Left lung (tissue), 10 donors: ENCODE results near the gene CA10. TPM values are rescaled to one million over a fixed set of nuclear protein-coding genes. Genes with fewer than 3 reads are reported as not detected.

Experiments
- ATAC-seq: fragments of 200-7000 bp; cut with Tn5 transposase; one replicate; pipeline ENCODE4 v1.9.1; 2020; ENCODE audit warnings: moderate library complexity
- DNase-seq, 4 donors: peaks; one replicate each; pipeline ENCODE4 v3.0.0-alpha.2; 2013 to 2020
- H3K27ac ChIP-seq, 2 donors: fragments of 200-600 bp; sonication (generic) in 1 of 2; one replicate each; pipeline versions ENCODE4 v1.5.0 to v1.8.0; 2020 to 2021
- H3K27me3 ChIP-seq, 2 donors: fragments of 200-600 bp; sonication (generic) in 1 of 2; one replicate each; pipeline versions ENCODE4 v1.5.0 to v1.8.0; 2020 to 2021
- H3K36me3 ChIP-seq, 2 donors: fragments of 200-600 bp; sonication (generic) in 1 of 2; one replicate each; pipeline versions ENCODE4 v1.5.0 to v1.8.0; 2020 to 2021
- H3K4me1 ChIP-seq, 2 donors: fragments of 200-600 bp; one replicate each; pipeline ENCODE4 v1.8.0; 2021
- H3K4me3 ChIP-seq, 2 donors: fragments of 200-600 bp; sonication (generic) in 1 of 2; one replicate each; pipeline versions ENCODE4 v1.5.0 to v1.8.0; 2020 to 2021; ENCODE audit warnings: mild to moderate bottlenecking in 1 of 2
- H3K9me3 ChIP-seq, 2 donors: fragments of 200-600 bp; sonication (generic) in 1 of 2; one replicate each; pipeline versions ENCODE4 v1.5.0 to v1.8.0; 2020 to 2021
- CTCF ChIP-seq, 2 donors: fragments of 200-600 bp; sonication (generic) in 1 of 2; IDR thresholded peaks; one replicate each; pipeline versions ENCODE4 v1.5.0 to v1.8.0; 2021; ENCODE audit warnings: antibody characterized with exemption in 2 of 2
- intact Hi-C, 2 donors: fragments of 100-400 bp; cut with DNase I; formaldehyde crosslinking; loops; one replicate each; pipeline versions ENCODE4 v1.11.2 to v1.14.2; 2022
- polyA plus RNA-seq, 6 donors: library from polyadenylated mRNA; unstranded; fragments of 120-200 nt; gene quantifications; one replicate each; pipeline ENCODE4 v1.2.1, GENCODE V29; 2013; ENCODE audit not compliant: insufficient read length in 6 of 6
- total RNA-seq, 2 donors: library from RNA; stranded (reverse); fragmentation: NEBNext Ultra II Directional; extraction: Animal tissue kit (Norgen Biotek cat#: 25700); gene quantifications; one replicate each; pipeline ENCODE4 v1.2.1, GENCODE V29; 2021
- donor health status: DM: no; HTN: yes; CAD: no.
- donor health status: DM: no; HTN: no; CAD: no.

The CA10 gene
- total and polyA plus RNA-seq, 8 donors: 0.06 to 0.31 TPM; not detected in 6

GRCh38 chr17:51651513-51652298, 506.8 kb downstream of the CA10 start:
- no peak for TF ChIP-seq CTCF (IDR thresholded peaks at IDR 0.05)
- H3K9me3 ChIP-seq: no peaks in the 10 kb centered on the region
- H3K27me3 ChIP-seq: peaks cover 0 to 10% of the 10 kb centered on the region in 2 donors
- ATAC-seq: no peak
- no peaks in the 10 kb centered on the region for H3K36me3 ChIP-seq
- intact Hi-C loops: no loop called here
- no peak overlapping the region for H3K27ac ChIP-seq
- DNase-seq: no peak
- H3K4me1 ChIP-seq: no peaks in the 10 kb centered on the region
- no peak overlapping the region for H3K4me3 ChIP-seq

GRCh38 chr17:51650772-51651171, 507.7 kb downstream of the CA10 start:
- TF ChIP-seq CTCF (IDR thresholded peaks at IDR 0.05): no peak
- no peak overlapping the region for H3K27ac ChIP-seq
- H3K9me3 ChIP-seq: no peaks in the 10 kb centered on the region
- H3K27me3 ChIP-seq: peaks cover 0 to 13% of the 10 kb centered on the region in 2 donors
- intact Hi-C loops: no loop called here
- DNase-seq: no peak
- H3K4me3 ChIP-seq: no peak overlapping the region
- ATAC-seq: no peak
- H3K4me1 ChIP-seq: no peaks in the 10 kb centered on the region
- H3K36me3 ChIP-seq: no peaks in the 10 kb centered on the region

GRCh38 chr17:51650202-51650601, 508.3 kb downstream of the CA10 start:
- intact Hi-C loops: no loop called here
- no peak overlapping the region for H3K27ac ChIP-seq
- H3K4me1 ChIP-seq: no peaks in the 10 kb centered on the region
- H3K4me3 ChIP-seq: no peak overlapping the region
- peaks cover 0 to 11% of the 10 kb centered on the region in 2 donors for H3K27me3 ChIP-seq
- H3K36me3 ChIP-seq: no peaks in the 10 kb centered on the region
- ATAC-seq (no peak), DNase-seq (no peak)
- TF ChIP-seq CTCF (IDR thresholded peaks at IDR 0.05): no peak
- H3K9me3 ChIP-seq: no peaks in the 10 kb centered on the region

- TF ChIP-seq CTCF (IDR thresholded peaks at IDR 0.05): no peak
- no peak for ATAC-seq
- intact Hi-C loops: no loop called here
These were observed 510.7 kb downstream of the CA10 start for GRCh38 chr17:51647826-51648225.

GRCh38 chr17:51647067-51647466, 511.4 kb downstream of the CA10 start:
- no peak for DNase-seq
- intact Hi-C loops: no loop called here
- Histone ChIP-seq H3K9me3 (no peaks in the 10 kb centered on the region), H3K27me3 (peaks cover 2 to 27% of the 10 kb centered on the region in 2 donors), H3K4me1 (no peaks in the 10 kb centered on the region), H3K36me3 (no peaks in the 10 kb centered on the region), H3K27ac (no peak overlapping the region), H3K4me3 (no peak overlapping the region)
- no peak for TF ChIP-seq CTCF (IDR thresholded peaks at IDR 0.05)
- no peak for ATAC-seq

More at GRCh38 chr17:51647826-51648225, 510.7 kb downstream of the CA10 start:
- Histone ChIP-seq H3K36me3 (no peaks in the 10 kb centered on the region), H3K4me3 (no peak overlapping the region), H3K4me1 (no peaks in the 10 kb centered on the region), H3K27me3 (peaks cover 0 to 23% of the 10 kb centered on the region in 2 donors), H3K9me3 (no peaks in the 10 kb centered on the region), H3K27ac (no peak overlapping the region)
- no peak for DNase-seq
